ENCODE data around the gene HHEX.

DNA sequence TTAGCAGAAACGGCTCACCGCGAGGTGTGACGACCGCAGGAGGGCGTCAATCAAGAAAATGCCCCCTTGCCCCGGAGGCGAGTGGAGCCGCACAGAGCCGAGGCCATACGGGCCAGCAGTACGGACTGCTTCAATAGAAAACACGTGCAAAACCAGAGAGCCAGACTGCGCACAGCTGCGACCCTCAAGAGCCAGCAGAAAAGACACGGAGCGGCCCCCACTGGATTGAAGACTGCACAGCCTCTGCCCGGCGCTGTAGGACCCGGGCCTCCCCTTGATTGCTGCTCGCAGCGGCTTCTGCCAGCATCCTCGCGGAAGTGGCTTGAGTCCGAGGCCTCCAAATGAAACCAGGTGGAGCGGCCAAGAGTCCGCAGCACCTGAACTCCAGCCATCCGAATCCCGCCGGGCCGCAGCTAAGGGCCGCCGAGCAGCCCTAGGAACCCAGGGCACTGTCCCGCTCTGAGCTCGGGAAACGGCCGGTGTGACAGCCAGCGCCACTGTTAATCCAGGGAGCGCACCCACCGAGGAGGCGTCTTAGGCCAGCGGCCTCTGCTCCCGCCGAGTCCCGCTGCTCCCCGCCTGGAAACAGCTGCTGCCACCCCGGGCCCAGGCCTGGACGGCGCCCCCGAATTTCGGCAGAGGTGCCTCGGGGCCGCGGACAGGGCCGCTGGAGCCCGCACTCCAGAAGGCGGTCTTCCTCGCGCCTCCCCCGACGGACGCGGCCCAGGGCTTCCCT is 660 bp upstream of the HHEX start:
- TF ChIP-seq POLR2A (IDR thresholded peaks at IDR 0.05) = no peak
- TF ChIP-seq, protein P1, sequence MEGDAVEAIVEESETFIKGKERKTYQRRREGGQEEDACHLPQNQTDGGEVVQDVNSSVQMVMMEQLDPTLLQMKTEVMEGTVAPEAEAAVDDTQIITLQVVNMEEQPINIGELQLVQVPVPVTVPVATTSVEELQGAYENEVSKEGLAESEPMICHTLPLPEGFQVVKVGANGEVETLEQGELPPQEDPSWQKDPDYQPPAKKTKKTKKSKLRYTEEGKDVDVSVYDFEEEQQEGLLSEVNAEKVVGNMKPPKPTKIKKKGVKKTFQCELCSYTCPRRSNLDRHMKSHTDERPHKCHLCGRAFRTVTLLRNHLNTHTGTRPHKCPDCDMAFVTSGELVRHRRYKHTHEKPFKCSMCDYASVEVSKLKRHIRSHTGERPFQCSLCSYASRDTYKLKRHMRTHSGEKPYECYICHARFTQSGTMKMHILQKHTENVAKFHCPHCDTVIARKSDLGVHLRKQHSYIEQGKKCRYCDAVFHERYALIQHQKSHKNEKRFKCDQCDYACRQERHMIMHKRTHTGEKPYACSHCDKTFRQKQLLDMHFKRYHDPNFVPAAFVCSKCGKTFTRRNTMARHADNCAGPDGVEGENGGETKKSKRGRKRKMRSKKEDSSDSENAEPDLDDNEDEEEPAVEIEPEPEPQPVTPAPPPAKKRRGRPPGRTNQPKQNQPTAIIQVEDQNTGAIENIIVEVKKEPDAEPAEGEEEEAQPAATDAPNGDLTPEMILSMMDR (IDR thresholded peaks at IDR 0.05) = no peak
